IPS-18c (cell line): Measurements from ENCODE around the gene STOX1.
"Not testable (repeated sequence)": the region's sequence is repeated elsewhere in the genome, so short reads cannot be mapped to it uniquely, and the experiment has no call there.

Experiments
- H3K4me3 ChIP-seq: 2 replicates; pipeline ENCODE4 v1.7.0; 2013; ENCODE audit warnings: low read depth, mild to moderate bottlenecking, low read length, moderate library complexity; ENCODE audit not compliant: insufficient read depth
- H3K9me3 ChIP-seq: one replicate; pipeline ENCODE4 v1.6.1; 2013; ENCODE audit warnings: mild to moderate bottlenecking, low read length, moderate library complexity; ENCODE audit not compliant: control insufficient read depth, insufficient read depth

Gene STOX1

GRCh38 chr10:68929157-68929556 is 101.8 kb downstream of the STOX1 start:
- not testable (repeated sequence) for H3K4me3 ChIP-seq, H3K9me3 ChIP-seq

GRCh38 chr10:68929888-68930287 is 102.6 kb downstream of the STOX1 start:
- not testable (repeated sequence) for H3K4me3 ChIP-seq, H3K9me3 ChIP-seq

- not testable (repeated sequence) for H3K9me3 ChIP-seq, H3K4me3 ChIP-seq
These were observed 105.5 kb downstream of the STOX1 start for GRCh38 chr10:68932860-68933259.

DNA sequence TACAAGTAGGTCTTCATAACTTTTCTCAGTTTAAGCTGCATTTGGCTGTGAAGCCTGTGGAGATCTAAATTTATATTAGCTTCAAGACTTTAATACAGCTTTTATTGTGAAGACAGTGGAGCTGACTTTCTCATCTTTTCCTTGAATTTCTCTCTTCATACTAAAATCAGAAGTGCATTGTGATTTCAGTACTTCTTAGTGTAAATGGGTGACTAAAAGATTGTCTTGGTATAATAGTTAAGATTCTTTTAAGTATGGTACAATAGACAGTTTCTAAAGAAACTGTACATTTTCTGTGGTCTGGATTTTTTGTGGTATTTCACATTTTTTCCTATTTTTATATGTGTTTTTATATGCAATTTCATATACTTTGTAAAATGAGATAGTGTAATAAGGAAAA is 107.7 kb downstream of the STOX1 start:
- no peak overlapping the region for H3K4me3 ChIP-seq
- no peaks in the 10 kb centered on the region for H3K9me3 ChIP-seq

GRCh38 chr10:68938117-68938516 is 110.8 kb downstream of the STOX1 start:
- H3K4me3 ChIP-seq, result no peak overlapping the region
- H3K9me3 ChIP-seq, result no peaks in the 10 kb centered on the region

DNA sequence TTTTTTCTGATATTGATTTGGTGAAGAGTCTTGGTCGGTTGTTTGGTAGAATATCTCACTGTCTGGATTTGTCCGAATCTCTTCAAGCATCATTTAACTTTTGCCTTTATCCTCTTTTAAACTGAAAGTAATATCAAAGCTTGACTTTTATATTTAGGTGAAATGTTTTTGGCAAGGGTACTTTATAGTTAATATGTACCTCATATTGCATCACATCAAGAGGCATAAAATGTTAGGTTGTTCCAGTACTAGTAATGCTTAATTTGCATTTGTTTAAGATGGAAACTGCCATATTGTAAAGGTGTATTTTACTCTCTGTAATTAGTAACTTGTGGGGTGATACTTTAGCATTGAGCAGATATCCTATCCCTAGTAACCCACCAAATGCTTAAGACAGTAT is 111.6 kb downstream of the STOX1 start:
- no peak overlapping the region for H3K4me3 ChIP-seq
- H3K9me3 ChIP-seq, result no peaks in the 10 kb centered on the region

DNA sequence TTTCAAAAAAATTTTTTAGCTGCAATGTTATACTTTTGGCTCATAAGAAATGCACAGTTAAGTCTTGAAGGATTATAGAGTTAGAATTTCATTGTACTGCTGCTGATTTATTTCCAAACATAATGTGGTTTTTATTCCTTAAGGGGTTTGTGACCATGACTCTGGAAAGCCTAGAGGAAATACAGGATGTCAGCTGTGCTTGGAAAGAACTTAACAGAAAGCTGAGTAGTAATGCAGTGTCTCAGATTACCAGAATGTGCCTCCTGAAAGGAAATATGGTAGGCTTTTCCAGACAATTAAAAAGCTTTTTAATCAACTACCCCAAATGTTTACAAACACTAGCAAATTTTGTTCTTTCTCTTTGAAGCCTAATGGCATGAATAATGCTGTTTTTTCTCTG is 113.6 kb downstream of the STOX1 start:
- H3K9me3 ChIP-seq, H3K4me3 ChIP-seq: not testable (repeated sequence)
